HepG2 (cell line): Measurements from ENCODE around the gene HS3ST5. TPM values are rescaled to one million over a fixed set of nuclear protein-coding genes. Genes with fewer than 3 reads are reported as not detected.
A peak's percentile ranks its signal among the peaks of the same experiment; 100 is the strongest.

ENCODE experiments used
- HIC2 ChIP-seq: sonication (generic); formaldehyde crosslinking; IDR thresholded peaks from 2 replicates; pipeline ENCODE4 v1.9.0; 2022; ENCODE audit warnings: low read depth, missing genetic modification reagents
- HMGXB3 ChIP-seq: sonication (generic); formaldehyde crosslinking; IDR thresholded peaks from 2 replicates; pipeline ENCODE4 v1.4.0; 2020; ENCODE audit warnings: missing genetic modification reagents, borderline replicate concordance
- KLF16 ChIP-seq, 2 experiments: sonication (generic) in 1 of 2; formaldehyde crosslinking in 1 of 2; IDR thresholded peaks; 2 replicates each; pipeline versions ENCODE4 v1.6.1 to v1.8.0; 2016 to 2023; ENCODE audit warnings: missing genetic modification reagents in 2 of 2, missing compliant biosample characterization in 1 of 2
- KLF6 ChIP-seq: IDR thresholded peaks from 2 replicates; pipeline ENCODE4 v1.8.0; 2016; ENCODE audit warnings: missing biosample characterization, missing genetic modification reagents
- MEIS2 ChIP-seq: sonication (generic); formaldehyde crosslinking; IDR thresholded peaks from 2 replicates; pipeline ENCODE4 v1.9.0; 2021; ENCODE audit warnings: mild to moderate bottlenecking, missing genetic modification reagents
- SALL1 ChIP-seq: sonication (generic); formaldehyde crosslinking; IDR thresholded peaks from 2 replicates; pipeline ENCODE4 v1.8.0; 2022; ENCODE audit warnings: mild to moderate bottlenecking, missing genetic modification reagents
- TBX3 ChIP-seq: fragments of 450-650 bp; IDR thresholded peaks from 2 replicates; pipeline ENCODE4 v1.6.1; 2017; ENCODE audit warnings: antibody characterized with exemption, mild to moderate bottlenecking, inconsistent platforms, borderline replicate concordance
- ZC3H4 ChIP-seq: sonication (generic); formaldehyde crosslinking; IDR thresholded peaks from 2 replicates; pipeline ENCODE4 v1.4.0; 2020; ENCODE audit warnings: missing genetic modification reagents, borderline replicate concordance
- ZFP36L2 ChIP-seq: sonication (generic); formaldehyde crosslinking; IDR thresholded peaks from 2 replicates; pipeline ENCODE4 v1.4.0; 2020; ENCODE audit warnings: missing genetic modification reagents
- ZFY ChIP-seq: sonication (generic); formaldehyde crosslinking; IDR thresholded peaks from 2 replicates; pipeline ENCODE4 v1.4.0; 2020; ENCODE audit warnings: missing genetic modification reagents
- ZNF382 ChIP-seq: sonication (generic); formaldehyde crosslinking; IDR thresholded peaks from 2 replicates; pipeline ENCODE4 v1.5.0; 2020; ENCODE audit warnings: missing genetic modification reagents, mild to moderate bottlenecking, borderline replicate concordance
- ZNF660 ChIP-seq: sonication (generic); formaldehyde crosslinking; IDR thresholded peaks from 2 replicates; pipeline ENCODE4 v1.5.1; 2020; ENCODE audit warnings: mild to moderate bottlenecking, low read depth, missing genetic modification reagents, borderline replicate concordance
- ZNF691 ChIP-seq: sonication (generic); formaldehyde crosslinking; IDR thresholded peaks from 2 replicates; pipeline ENCODE4 v1.4.0; 2020; ENCODE audit warnings: missing genetic modification reagents, low read depth, mild to moderate bottlenecking, borderline replicate concordance
- ZNF83 ChIP-seq: sonication (generic); formaldehyde crosslinking; IDR thresholded peaks from 2 replicates; pipeline ENCODE4 v1.4.0; 2020; ENCODE audit warnings: missing genetic modification reagents, mild to moderate bottlenecking, borderline replicate concordance
- ZSCAN12 ChIP-seq: sonication (generic); formaldehyde crosslinking; IDR thresholded peaks from 2 replicates; pipeline ENCODE4 v1.9.0; 2021; ENCODE audit warnings: mild to moderate bottlenecking, missing genetic modification reagents
- polyA plus RNA-seq, 8 experiments: library from polyadenylated mRNA; depleted of rRNA in 3 of 8; stranded (reverse) in 7 of 8; unstranded in 1 of 8; fragments of >200 nt; fragmentation: Illumina TruSeq in 4 of 8; extraction: Trizol in 4 of 8; gene quantifications; 2 replicates each; pipeline versions ENCODE4 v1.2.1 to v1.2.3, GENCODE V29; 2011 to 2016; ENCODE audit warnings: low read depth in 4 of 8, missing spikeins in 1 of 8, mixed read lengths in 1 of 8; ENCODE audit not compliant: insufficient read depth in 1 of 8
- total RNA-seq, 5 experiments: library from RNA; depleted of rRNA; stranded (reverse); fragments of >200 nt; fragmentation: Illumina TruSeq; extraction: Trizol; gene quantifications; 2 replicates each; pipeline ENCODE4 v1.2.3, GENCODE V29; 2016; ENCODE audit warnings: low read depth in 1 of 5

Gene HS3ST5
- total and polyA plus RNA-seq, 2 of the 13 experiments (the other 11 are each of a cell fraction or from before 2014, with no cell fraction given): 1.1 to 1.6 TPM

- TF ChIP-seq MEIS2 (peak; percentile 91), KLF16 (CRISPR knock-in tag; IDR thresholded peaks at IDR 0.05) (peak in 1 of 2 experiments; percentile 90; a peak in 2 of 4 replicates), ZFY (no peak), KLF6 (CRISPR knock-in tag) (no peak), ZNF660 (no peak), HIC2 (no peak), ZFP36L2 (no peak), ZNF382 (CRISPR knock-in tag) (no peak), ZNF83 (no peak), HMGXB3 (CRISPR knock-in tag) (peak; percentile 62; the same call in 1 of the 2 replicates), ZSCAN12 (CRISPR knock-in tag) (no peak), SALL1 (CRISPR knock-in tag) (peak; percentile 76), ZC3H4 (CRISPR knock-in tag) (peak; percentile 50; the same call in 1 of the 2 replicates), ZNF691 (CRISPR knock-in tag) (no peak), TBX3 (peak; percentile 98)
Observed at GRCh38 chr6:114167583-114168576, 174.9 kb downstream of the HS3ST5 start (continued).
